ENCODE data around the gene MYH4. TPM values are rescaled to one million over a fixed set of nuclear protein-coding genes. Genes with fewer than 3 reads are reported as not detected.

Gene MYH4
- total and polyA plus RNA-seq, 2 of the 13 experiments (the other 11 are each of a cell fraction or from before 2014, with no cell fraction given), result 0.01 to 0.02 TPM

GRCh38 chr17:10447026-10447931, 22.1 kb downstream of the MYH4 start (continued):
- TF ChIP-seq ZFY (CRISPR knock-in tag; IDR thresholded peaks at IDR 0.05) (no peak), ZNF562 (CRISPR knock-in tag; IDR thresholded peaks at IDR 0.05; ENCODE audit: borderline replicate concordance) (no peak), ZNF816 (CRISPR knock-in tag; IDR thresholded peaks at IDR 0.05; ENCODE audit: borderline replicate concordance) (no peak), CCAR2 (optimal IDR thresholded peaks at IDR 0.05; ENCODE audit: low read depth, low read length) (no peak), ZBTB44 (CRISPR knock-in tag; IDR thresholded peaks at IDR 0.05) (no peak), NONO (IDR thresholded peaks at IDR 0.05) (no peak), NONO (CRISPR knock-in tag; conservative IDR thresholded peaks at IDR 0.05) (0 out of 2 replicates have a peak, but pooled peaks have one; percentile 42), MEIS2 (CRISPR knock-in tag; IDR thresholded peaks at IDR 0.05) (0 out of 2 replicates have a peak, but pooled peaks have one; percentile 62), MTA3 (CRISPR knock-in tag; IDR thresholded peaks at IDR 0.05) (no peak), MXD1 (CRISPR knock-in tag; IDR thresholded peaks at IDR 0.05) (no peak), RERE (CRISPR knock-in tag; IDR thresholded peaks at IDR 0.05; ENCODE audit: low read depth) (no peak), ZNF3 (CRISPR knock-in tag; IDR thresholded peaks at IDR 0.05) (0 out of 2 replicates have a peak, but pooled peaks have one; percentile 34), BRF2 (CRISPR knock-in tag; IDR thresholded peaks at IDR 0.05) (no peak), ZFP37 (CRISPR knock-in tag; IDR thresholded peaks at IDR 0.05; ENCODE audit: borderline replicate concordance) (no peak), NFIB (CRISPR knock-in tag; IDR thresholded peaks at IDR 0.05; ENCODE audit: borderline replicate concordance) (no peak), ZNF280D (CRISPR knock-in tag; IDR thresholded peaks at IDR 0.05) (no peak)
